AG09309 (cell line): ENCODE measurements around the gene KCTD1.

Experiments
- DNase-seq: peaks from one replicate; pipeline ENCODE4 v3.0.0-alpha.2; 2010; ENCODE audit warnings: low read depth
- H3K4me3 ChIP-seq: 2 replicates; pipeline ENCODE4 v1.5.1; 2011; ENCODE audit warnings: mild to moderate bottlenecking, low read depth, low read length, moderate library complexity; ENCODE audit not compliant: control insufficient read depth
- TF ChIP-seq, protein P1 (sequence below): IDR thresholded peaks from 2 replicates; pipeline ENCODE4 v1.5.1; 2011; ENCODE audit warnings: mild to moderate bottlenecking, low read depth, low read length, inconsistent platforms; ENCODE audit not compliant: insufficient read depth, control insufficient read depth; ENCODE audit errors: missing control alignments

Gene KCTD1

DNA sequence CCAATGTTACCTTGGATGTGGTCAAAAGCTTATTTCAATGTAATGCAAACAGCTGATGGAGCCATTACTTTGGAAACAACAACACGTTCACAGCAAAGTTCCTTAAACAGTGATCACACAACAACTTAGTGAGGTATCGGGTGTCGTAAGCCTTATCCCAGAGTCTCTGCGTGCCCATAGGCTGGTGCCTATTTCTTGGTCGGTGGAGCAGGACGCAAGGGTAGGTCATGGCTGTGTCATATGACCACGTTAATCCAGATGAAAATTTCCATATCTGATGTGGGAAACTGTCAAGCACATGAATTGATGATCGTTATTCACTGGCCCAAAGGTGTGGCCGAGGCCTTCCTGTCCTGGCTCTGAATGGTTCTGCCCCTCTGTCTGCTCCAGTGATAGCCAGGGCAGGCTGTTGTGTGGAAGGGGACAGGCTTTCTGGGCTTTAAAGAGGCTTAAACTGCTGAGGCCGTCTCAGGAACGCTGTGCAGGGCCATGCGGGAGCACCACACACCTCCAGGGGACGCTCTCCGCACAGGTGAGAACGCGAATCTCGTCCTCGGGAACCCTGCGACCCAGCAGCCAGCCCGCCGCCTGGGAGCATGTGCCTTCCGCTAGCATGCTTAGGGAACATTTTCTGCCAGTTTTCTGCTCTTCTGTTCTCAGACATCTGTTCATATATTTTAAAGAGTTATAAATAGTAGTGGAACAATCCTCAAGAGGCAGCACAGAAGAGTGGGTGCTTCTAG is 90.6 kb downstream of the KCTD1 start:
- TF ChIP-seq, protein P1, sequence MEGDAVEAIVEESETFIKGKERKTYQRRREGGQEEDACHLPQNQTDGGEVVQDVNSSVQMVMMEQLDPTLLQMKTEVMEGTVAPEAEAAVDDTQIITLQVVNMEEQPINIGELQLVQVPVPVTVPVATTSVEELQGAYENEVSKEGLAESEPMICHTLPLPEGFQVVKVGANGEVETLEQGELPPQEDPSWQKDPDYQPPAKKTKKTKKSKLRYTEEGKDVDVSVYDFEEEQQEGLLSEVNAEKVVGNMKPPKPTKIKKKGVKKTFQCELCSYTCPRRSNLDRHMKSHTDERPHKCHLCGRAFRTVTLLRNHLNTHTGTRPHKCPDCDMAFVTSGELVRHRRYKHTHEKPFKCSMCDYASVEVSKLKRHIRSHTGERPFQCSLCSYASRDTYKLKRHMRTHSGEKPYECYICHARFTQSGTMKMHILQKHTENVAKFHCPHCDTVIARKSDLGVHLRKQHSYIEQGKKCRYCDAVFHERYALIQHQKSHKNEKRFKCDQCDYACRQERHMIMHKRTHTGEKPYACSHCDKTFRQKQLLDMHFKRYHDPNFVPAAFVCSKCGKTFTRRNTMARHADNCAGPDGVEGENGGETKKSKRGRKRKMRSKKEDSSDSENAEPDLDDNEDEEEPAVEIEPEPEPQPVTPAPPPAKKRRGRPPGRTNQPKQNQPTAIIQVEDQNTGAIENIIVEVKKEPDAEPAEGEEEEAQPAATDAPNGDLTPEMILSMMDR = no peak
- no peak for DNase-seq
- no peak overlapping the region for H3K4me3 ChIP-seq

DNA sequence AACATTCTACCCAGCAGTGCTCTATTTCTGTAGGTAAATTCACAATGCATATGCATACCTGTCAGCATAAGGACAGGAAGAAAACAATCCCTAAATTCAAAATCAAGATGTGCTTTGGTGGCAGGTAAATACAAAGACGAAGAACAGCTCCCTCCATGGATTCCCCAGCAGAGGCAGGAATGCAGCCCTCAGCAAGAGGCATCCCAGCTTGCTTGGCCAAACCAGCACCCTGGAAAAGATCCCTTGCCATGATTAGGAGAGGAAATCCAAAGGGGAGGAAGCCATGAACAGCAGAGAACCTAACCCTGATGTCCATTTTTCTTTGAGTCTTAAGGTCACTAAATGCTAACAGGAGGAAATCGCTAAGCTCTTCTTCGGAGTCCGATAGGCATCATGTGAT is 91.2 kb downstream of the KCTD1 start:
- DNase-seq = no peak
- TF ChIP-seq, protein P1 = no peak
- no peak overlapping the region for H3K4me3 ChIP-seq

DNA sequence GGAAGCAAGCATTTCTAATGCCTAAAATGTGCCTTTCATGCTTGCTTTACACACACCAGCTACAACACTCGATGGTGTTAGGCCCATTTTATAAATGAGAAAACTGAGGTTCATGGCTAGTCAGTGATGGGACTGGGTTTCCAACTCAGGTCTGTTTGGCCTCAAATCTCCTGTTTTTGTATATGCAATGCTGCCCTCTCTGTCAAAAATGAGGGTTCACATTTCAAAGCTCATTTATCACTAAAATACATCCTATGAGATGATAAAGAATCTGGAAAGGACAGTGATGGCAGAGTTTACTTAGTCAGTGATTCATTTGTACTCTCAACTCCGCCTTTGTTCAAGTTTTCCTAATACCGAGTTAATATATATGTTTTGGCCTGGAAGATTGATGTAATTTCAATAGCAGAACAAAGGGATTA is 92.3 kb downstream of the KCTD1 start:
- no peak for DNase-seq
- H3K4me3 ChIP-seq = no peak overlapping the region
- TF ChIP-seq, protein P1 = no peak

DNA sequence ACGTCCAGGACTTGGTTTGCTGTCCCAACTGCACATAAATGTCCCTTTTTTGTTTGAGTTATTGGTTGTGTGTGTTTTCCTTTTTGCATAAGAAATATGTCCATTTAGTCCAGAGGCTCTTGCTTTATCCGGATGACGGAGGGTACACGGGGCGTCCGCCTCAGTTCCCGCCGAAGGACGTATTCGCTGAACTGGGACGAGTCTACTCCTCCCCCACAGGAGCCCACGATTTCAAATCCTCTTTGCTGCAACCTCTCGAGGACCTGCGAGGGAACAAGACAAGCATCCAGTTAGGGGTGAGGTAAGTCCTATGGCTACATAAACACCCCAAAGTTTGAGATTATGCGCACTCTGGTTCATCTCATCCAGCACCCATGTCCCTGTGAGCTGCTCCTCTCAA is 92.7 kb downstream of the KCTD1 start:
- DNase-seq = no peak
- no peak overlapping the region for H3K4me3 ChIP-seq
- TF ChIP-seq, protein P1 = no peak

DNA sequence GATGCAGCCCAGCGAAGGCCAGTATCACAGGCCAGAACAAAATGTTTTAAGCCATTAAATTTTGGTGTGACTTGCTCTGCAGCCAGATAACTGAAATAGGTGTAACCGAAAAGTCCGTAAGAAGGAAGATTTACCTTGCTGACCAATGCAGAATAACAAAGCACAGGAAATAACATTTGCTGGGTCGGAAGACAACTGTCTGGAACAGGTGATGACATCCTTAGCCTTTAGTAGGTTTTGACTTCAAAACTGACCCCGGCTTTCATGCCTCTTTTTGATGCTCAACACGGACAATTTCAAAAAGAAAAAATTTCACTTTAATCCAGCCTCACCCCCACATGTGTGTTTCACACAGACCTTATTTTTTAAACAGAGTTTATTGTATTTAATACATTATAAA is 93.7 kb downstream of the KCTD1 start:
- TF ChIP-seq, protein P1 = no peak
- no peak for DNase-seq

DNA sequence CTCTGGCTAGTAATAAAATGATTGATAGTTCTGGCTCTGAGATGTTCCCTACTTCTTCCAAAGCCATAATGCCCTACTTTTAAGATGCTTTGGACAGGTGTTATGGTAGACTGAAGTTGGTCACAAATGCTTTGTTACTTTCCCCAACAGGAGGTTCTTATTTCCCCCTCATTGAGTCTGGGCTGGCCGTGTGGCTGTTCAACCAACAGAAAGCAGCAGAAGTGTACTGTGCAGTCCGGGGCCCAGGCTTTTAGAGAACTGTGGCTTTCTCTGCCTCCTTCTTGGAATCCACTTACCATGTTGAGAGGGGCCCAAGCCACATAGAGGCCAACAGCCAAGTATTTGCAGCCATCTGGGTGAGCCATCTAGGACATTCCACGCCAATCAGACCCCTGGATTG is 94.2 kb downstream of the KCTD1 start:
- DNase-seq = no peak
- H3K4me3 ChIP-seq = no peak overlapping the region
- TF ChIP-seq, protein P1 = no peak

More for the DNA sequence above, 93.7 kb downstream of the KCTD1 start:
- H3K4me3 ChIP-seq = no peak overlapping the region

DNA sequence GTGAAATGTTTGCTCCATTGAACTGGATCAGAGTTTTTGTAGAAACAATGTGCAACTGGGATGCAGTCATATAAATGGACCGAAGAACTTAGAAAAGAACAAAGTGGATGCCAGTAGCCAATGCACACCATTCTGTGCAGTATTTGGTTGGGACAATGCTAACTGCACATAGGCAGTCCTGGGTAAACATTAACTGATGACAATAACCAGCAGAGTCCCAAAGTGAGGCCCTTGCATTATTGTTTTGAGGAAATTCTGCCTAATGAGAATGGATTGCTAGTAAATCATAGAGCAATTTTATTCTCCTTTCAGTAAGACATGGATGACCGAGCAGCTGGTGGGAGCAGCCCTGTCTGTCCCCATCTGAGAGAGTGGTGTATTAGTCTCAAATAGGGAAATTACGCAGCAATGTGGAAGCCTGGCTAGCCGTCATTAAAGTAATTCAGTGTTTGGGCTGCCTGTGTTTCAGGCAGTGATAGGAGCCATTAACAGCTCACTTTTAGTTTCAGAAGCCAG is 94.9 kb downstream of the KCTD1 start:
- no peak for DNase-seq
- TF ChIP-seq, protein P1 = no peak
- no peak overlapping the region for H3K4me3 ChIP-seq
